Neural cell (in vitro differentiated cells): Measurements from ENCODE around the gene SCN1A.

Experiments used
- EZH2 ChIP-seq: fragments of 200-600, 300-800 bp; shearing (Covaris generic), sonication (generic); IDR thresholded peaks from 2 replicates; pipeline ENCODE4 v1.6.1; 2014; ENCODE audit warnings: antibody characterized with exemption, low read length, borderline replicate concordance, mild to moderate bottlenecking; ENCODE audit not compliant: insufficient read depth, poor library complexity, severe bottlenecking
- RAD21 ChIP-seq: fragments of 450-650 bp; conservative IDR thresholded peaks from 2 replicates; pipeline ENCODE4 v1.6.1; 2014; ENCODE audit warnings: antibody characterized with exemption, mild to moderate bottlenecking, moderate library complexity
- SMC3 ChIP-seq: fragments of 450-650 bp; conservative IDR thresholded peaks from 2 replicates; pipeline ENCODE4 v1.6.1; 2014; ENCODE audit warnings: antibody characterized with exemption, mild to moderate bottlenecking, moderate library complexity; ENCODE audit not compliant: poor library complexity
- TF ChIP-seq, protein P1 (sequence below): fragments of 450-650 bp; IDR thresholded peaks from 2 replicates; pipeline ENCODE4 v1.5.1; 2014; ENCODE audit warnings: antibody characterized with exemption, mild to moderate bottlenecking, moderate library complexity; ENCODE audit not compliant: poor library complexity, severe bottlenecking
- TF ChIP-seq, protein P2 (sequence below): IDR thresholded peaks from 2 replicates; pipeline ENCODE4 v1.6.1; 2012; ENCODE audit warnings: borderline replicate concordance

DNA sequence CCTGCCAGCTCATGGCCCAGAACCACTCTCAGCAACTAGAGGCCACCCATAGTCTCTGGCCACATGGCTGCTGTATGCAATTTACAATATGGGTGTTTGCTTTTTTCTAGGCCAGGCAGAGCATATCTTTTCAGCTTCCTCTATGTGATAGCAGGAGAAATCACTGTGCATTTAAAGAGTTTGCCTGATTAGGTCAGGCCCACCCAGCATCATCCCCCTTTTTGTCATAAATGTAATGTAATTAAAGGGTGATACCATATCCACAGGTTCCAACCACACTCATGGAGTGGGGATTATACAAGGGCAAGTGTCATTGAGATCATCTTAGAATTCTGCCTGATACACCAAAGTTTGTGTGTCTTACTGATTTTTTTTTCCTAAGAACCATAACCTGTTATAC, 102.5 kb downstream of the SCN1A start:
- TF ChIP-seq SMC3 (no peak), EZH2 (no peak), RAD21 (no peak)
- TF ChIP-seq, protein P1, sequence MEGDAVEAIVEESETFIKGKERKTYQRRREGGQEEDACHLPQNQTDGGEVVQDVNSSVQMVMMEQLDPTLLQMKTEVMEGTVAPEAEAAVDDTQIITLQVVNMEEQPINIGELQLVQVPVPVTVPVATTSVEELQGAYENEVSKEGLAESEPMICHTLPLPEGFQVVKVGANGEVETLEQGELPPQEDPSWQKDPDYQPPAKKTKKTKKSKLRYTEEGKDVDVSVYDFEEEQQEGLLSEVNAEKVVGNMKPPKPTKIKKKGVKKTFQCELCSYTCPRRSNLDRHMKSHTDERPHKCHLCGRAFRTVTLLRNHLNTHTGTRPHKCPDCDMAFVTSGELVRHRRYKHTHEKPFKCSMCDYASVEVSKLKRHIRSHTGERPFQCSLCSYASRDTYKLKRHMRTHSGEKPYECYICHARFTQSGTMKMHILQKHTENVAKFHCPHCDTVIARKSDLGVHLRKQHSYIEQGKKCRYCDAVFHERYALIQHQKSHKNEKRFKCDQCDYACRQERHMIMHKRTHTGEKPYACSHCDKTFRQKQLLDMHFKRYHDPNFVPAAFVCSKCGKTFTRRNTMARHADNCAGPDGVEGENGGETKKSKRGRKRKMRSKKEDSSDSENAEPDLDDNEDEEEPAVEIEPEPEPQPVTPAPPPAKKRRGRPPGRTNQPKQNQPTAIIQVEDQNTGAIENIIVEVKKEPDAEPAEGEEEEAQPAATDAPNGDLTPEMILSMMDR, result no peak
- TF ChIP-seq, protein P2, sequence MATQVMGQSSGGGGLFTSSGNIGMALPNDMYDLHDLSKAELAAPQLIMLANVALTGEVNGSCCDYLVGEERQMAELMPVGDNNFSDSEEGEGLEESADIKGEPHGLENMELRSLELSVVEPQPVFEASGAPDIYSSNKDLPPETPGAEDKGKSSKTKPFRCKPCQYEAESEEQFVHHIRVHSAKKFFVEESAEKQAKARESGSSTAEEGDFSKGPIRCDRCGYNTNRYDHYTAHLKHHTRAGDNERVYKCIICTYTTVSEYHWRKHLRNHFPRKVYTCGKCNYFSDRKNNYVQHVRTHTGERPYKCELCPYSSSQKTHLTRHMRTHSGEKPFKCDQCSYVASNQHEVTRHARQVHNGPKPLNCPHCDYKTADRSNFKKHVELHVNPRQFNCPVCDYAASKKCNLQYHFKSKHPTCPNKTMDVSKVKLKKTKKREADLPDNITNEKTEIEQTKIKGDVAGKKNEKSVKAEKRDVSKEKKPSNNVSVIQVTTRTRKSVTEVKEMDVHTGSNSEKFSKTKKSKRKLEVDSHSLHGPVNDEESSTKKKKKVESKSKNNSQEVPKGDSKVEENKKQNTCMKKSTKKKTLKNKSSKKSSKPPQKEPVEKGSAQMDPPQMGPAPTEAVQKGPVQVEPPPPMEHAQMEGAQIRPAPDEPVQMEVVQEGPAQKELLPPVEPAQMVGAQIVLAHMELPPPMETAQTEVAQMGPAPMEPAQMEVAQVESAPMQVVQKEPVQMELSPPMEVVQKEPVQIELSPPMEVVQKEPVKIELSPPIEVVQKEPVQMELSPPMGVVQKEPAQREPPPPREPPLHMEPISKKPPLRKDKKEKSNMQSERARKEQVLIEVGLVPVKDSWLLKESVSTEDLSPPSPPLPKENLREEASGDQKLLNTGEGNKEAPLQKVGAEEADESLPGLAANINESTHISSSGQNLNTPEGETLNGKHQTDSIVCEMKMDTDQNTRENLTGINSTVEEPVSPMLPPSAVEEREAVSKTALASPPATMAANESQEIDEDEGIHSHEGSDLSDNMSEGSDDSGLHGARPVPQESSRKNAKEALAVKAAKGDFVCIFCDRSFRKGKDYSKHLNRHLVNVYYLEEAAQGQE, result no peak
